Pancreas (tissue), 10 donors: ENCODE data around the gene FBXO48. TPM values are rescaled to one million over a fixed set of nuclear protein-coding genes. Genes with fewer than 3 reads are reported as not detected.
A peak's percentile ranks its signal among the peaks of the same experiment; 100 is the strongest.
"Not testable (repeated sequence)": the region's sequence is repeated elsewhere in the genome, so short reads cannot be mapped to it uniquely, and the experiment has no call there.

Source experiments
- ATAC-seq, 4 donors: fragments of 200-7000 bp; cut with Tn5 transposase; one replicate each; pipeline versions ENCODE4 v1.8.0 to v1.9.1; 2020; ENCODE audit warnings: mild to moderate bottlenecking in 4 of 4, moderate library complexity in 4 of 4
- DNase-seq, 6 donors: peaks; one replicate each; pipeline ENCODE4 v3.0.0-alpha.2; 2020
- FAIRE-seq: peaks from 2 replicates; lab custom pipeline; 2012; peaks lifted over from hg19 to GRCh38; lab: Jason Lieb, UNC
- H3K27ac ChIP-seq, 4 donors: fragments of 200-600 bp; sonication (generic); 1 replicate in 3 of 4; 2 replicates in 1 of 4; pipeline versions ENCODE4 v1.5.0 to v1.8.0; 2020
- H3K27me3 ChIP-seq, 4 donors: fragments of 200-600 bp; one replicate each; pipeline ENCODE4 v1.8.0; 2021
- H3K36me3 ChIP-seq, 3 donors: fragments of 200-600 bp; sonication (generic) in 1 of 3; one replicate each; pipeline versions ENCODE4 v1.5.0 to v1.8.0; 2020 to 2021
- H3K4me1 ChIP-seq, 3 donors: fragments of 200-600 bp; one replicate each; pipeline ENCODE4 v1.8.0; 2021
- H3K4me3 ChIP-seq, 4 donors: fragments of 200-600 bp; sonication (generic) in 2 of 4; one replicate each; pipeline versions ENCODE4 v1.5.0 to v1.8.0; 2020 to 2021
- H3K9me3 ChIP-seq, 4 donors: fragments of 200-600 bp; one replicate each; pipeline ENCODE4 v1.8.0; 2021
- WGBS, 2 donors: extraction: QIAGEN DNeasy Blood & Tissue Kit; methylation state at CpG; one replicate each; pipeline ENCODE4 v1.1.7; 2013; 5-methylcytosine and 5-hydroxymethylcytosine counted together
- intact Hi-C, 3 donors: fragments of 100-400 bp; cut with DNase I; formaldehyde crosslinking; loops; one replicate each; pipeline versions ENCODE4 v1.11.1 to v1.14.2; 2022
- polyA plus RNA-seq, 2 donors: library from polyadenylated mRNA; stranded (reverse); fragments of 200-250 nt; gene quantifications; one replicate each; pipeline ENCODE4 v1.2.3, GENCODE V29; 2013
- total RNA-seq, 6 donors: library from RNA; stranded (reverse); fragmentation: NEBNext Ultra II Directional in 4 of 6; extraction: Animal tissue kit (Norgen Biotek cat#: 25700) in 4 of 6; gene quantifications; one replicate each; pipeline versions ENCODE4 v1.2.1 to v1.2.4, GENCODE V29; 2021 to 2023
- TF ChIP-seq, protein P1 (sequence below), 4 donors: fragments of 200-600 bp; sonication (generic) in 3 of 4; IDR thresholded peaks; one replicate each; pipeline versions ENCODE4 v1.5.0 to v1.8.0; 2021; ENCODE audit warnings: antibody characterized with exemption in 4 of 4
- donor health status: healthy with polysubstance abuse.
- donor health status: DM: no; HTN: no; CAD: no; lungs with moderate emphysema.
- donor health status: DM: no; HTN: no; CAD: no.
- donor health status: control.
- donor health status: control.
- donor health status: Bipolar disorder and iron deficiency.
- donor health status: DM: yes; HTN: yes; CAD: no.
- donor health status: DM: no; HTN: no; CAD: no.
- donor health status: DM: no; HTN: no; CAD: no.
- donor health status: DM: yes; HTN: yes; CAD: no.

The FBXO48 gene
- total and polyA plus RNA-seq, 8 donors: 0.46 to 1.1 (median 0.70) TPM

GRCh38 chr2:68452158-68452900 is 14.8 kb downstream of the FBXO48 start:
- peak; percentile 9 for FAIRE-seq
- H3K4me1 ChIP-seq: no peaks in the 10 kb centered on the region
- no peak overlapping the region for H3K4me3 ChIP-seq
- no peak overlapping the region for H3K27ac ChIP-seq
- intact Hi-C loops: loop anchor here in 1 of 3 donors (10.0 kb wide), 1 partner anchor 472 kb away; no protein-coding TSS in a partner anchor
- DNase-seq: peak in 2 of 6 donors; percentile 33 to 41
- no peaks in the 10 kb centered on the region for H3K36me3 ChIP-seq
- no peaks in the 10 kb centered on the region for H3K9me3 ChIP-seq
- no peaks in the 10 kb centered on the region for H3K27me3 ChIP-seq
- peak in 1 of 4 donors; percentile 34 for ATAC-seq
- TF ChIP-seq, protein P1, sequence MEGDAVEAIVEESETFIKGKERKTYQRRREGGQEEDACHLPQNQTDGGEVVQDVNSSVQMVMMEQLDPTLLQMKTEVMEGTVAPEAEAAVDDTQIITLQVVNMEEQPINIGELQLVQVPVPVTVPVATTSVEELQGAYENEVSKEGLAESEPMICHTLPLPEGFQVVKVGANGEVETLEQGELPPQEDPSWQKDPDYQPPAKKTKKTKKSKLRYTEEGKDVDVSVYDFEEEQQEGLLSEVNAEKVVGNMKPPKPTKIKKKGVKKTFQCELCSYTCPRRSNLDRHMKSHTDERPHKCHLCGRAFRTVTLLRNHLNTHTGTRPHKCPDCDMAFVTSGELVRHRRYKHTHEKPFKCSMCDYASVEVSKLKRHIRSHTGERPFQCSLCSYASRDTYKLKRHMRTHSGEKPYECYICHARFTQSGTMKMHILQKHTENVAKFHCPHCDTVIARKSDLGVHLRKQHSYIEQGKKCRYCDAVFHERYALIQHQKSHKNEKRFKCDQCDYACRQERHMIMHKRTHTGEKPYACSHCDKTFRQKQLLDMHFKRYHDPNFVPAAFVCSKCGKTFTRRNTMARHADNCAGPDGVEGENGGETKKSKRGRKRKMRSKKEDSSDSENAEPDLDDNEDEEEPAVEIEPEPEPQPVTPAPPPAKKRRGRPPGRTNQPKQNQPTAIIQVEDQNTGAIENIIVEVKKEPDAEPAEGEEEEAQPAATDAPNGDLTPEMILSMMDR (IDR thresholded peaks at IDR 0.05): no peak
- WGBS, 2 donors: 71 to 75% methylated on average over 5 of the region's 5 CpGs

DNA sequence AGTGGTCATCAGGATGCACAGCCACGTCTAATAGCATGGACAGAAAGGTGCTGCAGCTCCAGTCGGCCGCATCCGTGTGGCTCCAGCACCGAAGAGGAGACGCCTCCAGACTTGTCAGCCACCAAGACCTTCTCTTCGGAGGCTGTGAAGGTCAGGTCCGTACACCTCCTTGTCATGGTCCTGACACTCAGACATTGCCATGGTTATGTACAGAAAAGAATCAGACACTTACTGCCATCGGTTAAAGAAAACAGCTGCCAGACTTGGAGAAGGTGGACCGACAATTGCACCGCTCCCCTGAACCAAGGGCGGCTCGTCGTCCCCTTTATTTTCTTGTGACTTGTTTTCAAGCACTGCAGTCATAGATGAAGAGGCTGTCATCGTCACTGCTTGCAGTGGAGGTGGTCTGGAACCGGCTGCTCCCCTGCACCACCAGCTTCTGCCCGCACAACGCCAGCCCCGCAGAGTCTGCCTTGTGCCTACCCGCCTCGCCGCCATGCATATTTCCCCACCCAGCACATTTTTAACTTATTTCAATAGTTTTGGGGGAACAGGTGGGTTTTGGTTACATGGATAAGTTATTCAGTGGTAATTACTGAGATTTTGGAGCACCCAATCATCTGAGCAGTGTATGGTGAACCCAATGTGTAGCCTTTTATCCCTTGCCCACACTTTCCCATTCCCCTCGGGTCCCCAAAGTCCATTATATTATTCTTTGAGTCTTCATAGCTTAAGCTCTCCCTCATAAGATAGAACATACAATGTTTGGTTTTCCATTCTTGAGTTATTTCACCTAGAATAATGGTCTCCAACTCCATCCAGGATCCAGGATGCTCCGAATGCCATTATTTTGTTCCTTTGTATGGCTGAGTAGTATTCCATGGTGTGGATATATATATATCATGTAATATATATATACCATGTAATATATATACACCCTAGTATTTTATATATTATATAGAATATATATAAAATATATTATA is 18.1 kb downstream of the FBXO48 start:
- no peaks in the 10 kb centered on the region for H3K36me3 ChIP-seq
- 90 to 91% methylated on average over 24 of the region's 24 CpGs for WGBS, 2 donors
- H3K27me3 ChIP-seq: no peaks in the 10 kb centered on the region
- no peak overlapping the region for H3K4me3 ChIP-seq
- ATAC-seq (peak in 3 of 4 donors; percentile 41 to 48 (median 47)), DNase-seq (peak in 1 of 6 donors; percentile 29), FAIRE-seq (no peak)
- H3K4me1 ChIP-seq: no peaks in the 10 kb centered on the region
- no peak overlapping the region for H3K27ac ChIP-seq
- TF ChIP-seq, protein P1 (IDR thresholded peaks at IDR 0.05): no peak
- H3K9me3 ChIP-seq: no peaks in the 10 kb centered on the region
- intact Hi-C loops: loop anchor here in 1 of 3 donors (10.0 kb wide), 1 partner anchor 324 kb away; no protein-coding TSS in a partner anchor

DNA sequence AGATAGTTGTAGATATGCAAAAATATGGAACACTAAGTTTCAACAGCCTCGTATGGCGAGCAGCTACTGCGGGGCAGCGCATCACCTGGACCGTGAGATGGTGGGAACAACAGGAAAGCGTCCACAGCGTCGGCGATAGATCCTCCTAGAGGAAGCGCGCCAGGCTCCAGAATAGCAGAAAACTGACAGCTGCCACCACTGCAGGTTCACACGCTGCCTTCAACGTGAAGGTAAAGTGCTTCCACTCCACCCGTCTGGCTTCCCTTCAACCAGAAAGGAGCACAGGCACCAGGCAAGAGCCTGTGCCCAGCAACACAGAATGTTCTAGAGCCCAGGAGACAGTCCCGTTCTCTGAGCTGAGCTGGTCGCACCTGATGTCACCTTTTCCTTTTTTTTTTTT is 20.0 kb downstream of the FBXO48 start:
- no peak overlapping the region for H3K27ac ChIP-seq
- H3K27me3 ChIP-seq: no peaks in the 10 kb centered on the region
- H3K9me3 ChIP-seq: no peaks in the 10 kb centered on the region
- no peak for FAIRE-seq
- H3K4me1 ChIP-seq: no peaks in the 10 kb centered on the region
- no peaks in the 10 kb centered on the region for H3K36me3 ChIP-seq
- no peak for ATAC-seq
- no peak for DNase-seq
- no peak overlapping the region for H3K4me3 ChIP-seq
- intact Hi-C loops: loop anchor here in 1 of 3 donors (10.0 kb wide), 1 partner anchor 322 kb away; no protein-coding TSS in a partner anchor
- WGBS, 2 donors: 87 to 89% methylated on average over 16 of the region's 16 CpGs
- TF ChIP-seq, protein P1 (IDR thresholded peaks at IDR 0.05): no peak

GRCh38 chr2:68446425-68446824 is 20.7 kb downstream of the FBXO48 start:
- intact Hi-C loops: loop anchor here in 1 of 3 donors (10.0 kb wide), 1 partner anchor 322 kb away; no protein-coding TSS in a partner anchor
- DNase-seq, ATAC-seq, H3K4me1 ChIP-seq, H3K27me3 ChIP-seq, H3K36me3 ChIP-seq, H3K4me3 ChIP-seq, H3K27ac ChIP-seq, FAIRE-seq, H3K9me3 ChIP-seq: not testable (repeated sequence)
- 71 to 89% methylated on average over 1 to 3 of the region's 3 CpGs for WGBS, 2 donors

- Histone ChIP-seq H3K27ac (no peak overlapping the region), H3K36me3 (no peaks in the 10 kb centered on the region), H3K4me1 (peaks cover 7 to 12% (median 7%) of the 10 kb centered on the region in 3 donors), H3K4me3 (no peak overlapping the region), H3K27me3 (no peaks in the 10 kb centered on the region), H3K9me3 (no peaks in the 10 kb centered on the region)
- no peak for ATAC-seq
- intact Hi-C loops: loop anchor here in 1 of 3 donors (10.0 kb wide), 1 partner anchor 317 kb away; no protein-coding TSS in a partner anchor
- 46 to 48% methylated on average over 2 of the region's 2 CpGs for WGBS, 2 donors
- TF ChIP-seq, protein P1 (IDR thresholded peaks at IDR 0.05): no peak
- no peak for DNase-seq
- FAIRE-seq: no peak
Observed at GRCh38 chr2:68441994-68442322, 25.1 kb downstream of the FBXO48 start.
